Endodermal cell (in vitro differentiated cells): ENCODE data around the gene KHDRBS2. TPM values are rescaled to one million over a fixed set of nuclear protein-coding genes. Genes with fewer than 3 reads are reported as not detected.

Experiments used
- DNase-seq: peaks from one replicate; pipeline ENCODE4 v3.0.0-alpha.2; 2017
- H3K27ac ChIP-seq: 2 replicates; pipeline ENCODE4 v1.5.1; 2013; ENCODE audit warnings: mild to moderate bottlenecking, low read depth, low read length, moderate library complexity
- H3K27me3 ChIP-seq: 2 replicates; pipeline ENCODE4 v1.6.1; 2013; ENCODE audit warnings: mild to moderate bottlenecking, low read length, moderate library complexity; ENCODE audit not compliant: insufficient read depth, control insufficient read depth, poor library complexity, severe bottlenecking
- H3K36me3 ChIP-seq: 2 replicates; pipeline ENCODE4 v1.7.0; 2013; ENCODE audit warnings: mild to moderate bottlenecking, low read length, moderate library complexity; ENCODE audit not compliant: control insufficient read depth, insufficient read depth
- H3K4me1 ChIP-seq: one replicate; pipeline ENCODE4 v1.7.0; 2013; ENCODE audit warnings: low read length; ENCODE audit not compliant: control insufficient read depth, insufficient read depth
- H3K4me3 ChIP-seq: 2 replicates; pipeline ENCODE4 v1.5.1; 2013; ENCODE audit warnings: mild to moderate bottlenecking, low read length, moderate library complexity
- H3K9ac ChIP-seq: 2 replicates; pipeline ENCODE4 v1.6.1; 2013; ENCODE audit warnings: mild to moderate bottlenecking, low read length, moderate library complexity; ENCODE audit not compliant: poor library complexity, severe bottlenecking; ENCODE audit errors: extremely low read depth
- H3K9me3 ChIP-seq: 2 replicates; pipeline ENCODE4 v1.6.1; 2013; ENCODE audit warnings: mild to moderate bottlenecking, low read length, moderate library complexity; ENCODE audit not compliant: control insufficient read depth
- H3K27ac Mint-ChIP-seq: 2 replicates; pipeline ENCODE4 v1.8.0; 2020; ENCODE audit warnings: mixed read lengths
- H3K27me3 Mint-ChIP-seq: 2 replicates; pipeline ENCODE4 v1.8.0; 2021; ENCODE audit warnings: mild to moderate bottlenecking, mixed read lengths; ENCODE audit not compliant: insufficient read depth
- H3K36me3 Mint-ChIP-seq: 2 replicates; pipeline ENCODE4 v1.8.0; 2020; ENCODE audit warnings: low read depth, mixed read lengths
- H3K4me1 Mint-ChIP-seq: 2 replicates; pipeline ENCODE4 v1.8.0; 2020; ENCODE audit warnings: mixed read lengths
- H3K4me3 Mint-ChIP-seq: 2 replicates; pipeline ENCODE4 v1.8.0; 2020; ENCODE audit warnings: mild to moderate bottlenecking, moderate library complexity, mixed read lengths
- H3K9me3 Mint-ChIP-seq: 2 replicates; pipeline ENCODE4 v1.8.0; 2020; ENCODE audit warnings: mild to moderate bottlenecking, mixed read lengths
- WGBS, 2 experiments: methylation state at CpG; one replicate each; pipeline versions ENCODE4 v1.1.5 to v1.1.7; 2013; ENCODE audit warnings: missing lambda C conversion rate in 2 of 2, mixed read lengths in 1 of 2; ENCODE audit not compliant: insufficient coverage in 1 of 2, insufficient read length in 1 of 2; 5-methylcytosine and 5-hydroxymethylcytosine counted together
- total RNA-seq, 2 donors: library from RNA; stranded (reverse); fragmentation: NEBNext Ultra II Directional in 1 of 2; extraction: Animal tissue kit (Norgen Biotek cat#: 25700) in 1 of 2; gene quantifications; 2 replicates in 1 of 2; 3 replicates in 1 of 2; pipeline ENCODE4 v1.2.1, GENCODE V29; 2021
- TF ChIP-seq, protein P1 (sequence below): fragments of 200-600 bp; sonication (generic); conservative IDR thresholded peaks from 2 replicates; pipeline ENCODE4 v1.5.0; 2021; ENCODE audit warnings: antibody characterized with exemption, mild to moderate bottlenecking

Gene KHDRBS2
- total RNA-seq, 2 donors from 2014 or later, result 11.4 to 29.0 TPM

DNA sequence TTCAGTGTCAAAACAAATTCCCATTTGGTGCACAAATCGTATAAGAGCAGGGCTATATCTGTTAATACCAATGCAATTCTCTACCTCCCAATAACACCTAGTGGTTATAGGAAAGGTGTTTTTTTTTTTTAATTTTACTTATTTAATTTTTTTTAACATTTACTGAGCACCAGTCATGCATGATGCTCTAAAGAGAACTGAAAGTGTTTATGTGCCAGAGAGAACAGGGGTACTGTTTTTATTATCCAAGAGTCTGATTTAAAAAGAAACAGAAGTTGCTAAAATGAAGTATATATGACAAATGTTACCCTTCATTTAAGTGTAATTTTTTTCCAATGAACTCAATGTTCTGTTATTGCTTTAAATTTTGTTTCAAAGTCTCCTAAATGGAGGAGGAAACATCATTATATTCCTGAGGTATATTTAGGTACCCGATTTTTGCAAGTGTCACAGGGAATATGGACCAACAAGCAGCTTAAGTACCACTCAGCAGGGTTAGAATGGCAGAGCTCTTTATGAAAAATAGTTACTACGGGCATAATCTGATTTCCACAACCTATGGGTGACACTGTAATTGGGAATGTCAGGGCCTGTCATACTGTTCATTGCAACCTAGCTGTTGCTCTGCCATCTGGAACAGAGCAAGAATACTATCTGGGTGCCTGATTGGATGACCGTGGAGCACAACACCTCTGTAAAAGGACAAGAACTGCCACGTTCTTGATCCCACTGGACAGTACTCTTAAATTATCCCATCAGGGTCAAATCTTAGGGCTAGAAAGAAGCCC is 195.4 kb downstream of the KHDRBS2 start:
- H3K4me3 Mint-ChIP-seq, result no peak overlapping the region
- H3K27ac Mint-ChIP-seq, result no peak overlapping the region
- no peaks in the 10 kb centered on the region for H3K9me3 ChIP-seq
- no peaks in the 10 kb centered on the region for H3K36me3 ChIP-seq
- H3K4me1 Mint-ChIP-seq, result peaks cover 6% of the 10 kb centered on the region
- TF ChIP-seq, protein P1, sequence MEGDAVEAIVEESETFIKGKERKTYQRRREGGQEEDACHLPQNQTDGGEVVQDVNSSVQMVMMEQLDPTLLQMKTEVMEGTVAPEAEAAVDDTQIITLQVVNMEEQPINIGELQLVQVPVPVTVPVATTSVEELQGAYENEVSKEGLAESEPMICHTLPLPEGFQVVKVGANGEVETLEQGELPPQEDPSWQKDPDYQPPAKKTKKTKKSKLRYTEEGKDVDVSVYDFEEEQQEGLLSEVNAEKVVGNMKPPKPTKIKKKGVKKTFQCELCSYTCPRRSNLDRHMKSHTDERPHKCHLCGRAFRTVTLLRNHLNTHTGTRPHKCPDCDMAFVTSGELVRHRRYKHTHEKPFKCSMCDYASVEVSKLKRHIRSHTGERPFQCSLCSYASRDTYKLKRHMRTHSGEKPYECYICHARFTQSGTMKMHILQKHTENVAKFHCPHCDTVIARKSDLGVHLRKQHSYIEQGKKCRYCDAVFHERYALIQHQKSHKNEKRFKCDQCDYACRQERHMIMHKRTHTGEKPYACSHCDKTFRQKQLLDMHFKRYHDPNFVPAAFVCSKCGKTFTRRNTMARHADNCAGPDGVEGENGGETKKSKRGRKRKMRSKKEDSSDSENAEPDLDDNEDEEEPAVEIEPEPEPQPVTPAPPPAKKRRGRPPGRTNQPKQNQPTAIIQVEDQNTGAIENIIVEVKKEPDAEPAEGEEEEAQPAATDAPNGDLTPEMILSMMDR, result no peak
- 89 to 100% methylated on average over 4 to 5 of the region's 5 CpGs for WGBS, 2 experiments
- DNase-seq, result no peak
- H3K27me3 Mint-ChIP-seq, result no peaks in the 10 kb centered on the region
- H3K4me3 ChIP-seq, result no peak overlapping the region
- H3K9ac ChIP-seq, result no peak overlapping the region
- H3K27me3 ChIP-seq, result no peaks in the 10 kb centered on the region
- peaks cover 6% of the 10 kb centered on the region for H3K36me3 Mint-ChIP-seq
- H3K9me3 Mint-ChIP-seq, result peaks cover 3% of the 10 kb centered on the region
- H3K27ac ChIP-seq, result no peak overlapping the region
- no peaks in the 10 kb centered on the region for H3K4me1 ChIP-seq

GRCh38 chr6:62089781-62090180 is 196.2 kb downstream of the KHDRBS2 start:
- no peaks in the 10 kb centered on the region for H3K4me1 ChIP-seq
- no peaks in the 10 kb centered on the region for H3K27me3 ChIP-seq
- Mint-ChIP-seq H3K27ac (no peak overlapping the region), H3K36me3 (peaks cover 6% of the 10 kb centered on the region), H3K4me1 (peaks cover 8% of the 10 kb centered on the region), H3K27me3 (no peaks in the 10 kb centered on the region), H3K9me3 (peaks cover 3% of the 10 kb centered on the region), H3K4me3 (no peak overlapping the region)
- TF ChIP-seq, protein P1, result no peak
- no peaks in the 10 kb centered on the region for H3K9me3 ChIP-seq
- H3K27ac ChIP-seq, result no peak overlapping the region
- 91 to 100% methylated on average over 3 of the region's 3 CpGs for WGBS, 2 experiments
- no peak overlapping the region for H3K4me3 ChIP-seq
- no peak for DNase-seq
- no peaks in the 10 kb centered on the region for H3K36me3 ChIP-seq
- no peak overlapping the region for H3K9ac ChIP-seq

- H3K36me3 ChIP-seq, result no peaks in the 10 kb centered on the region
- Mint-ChIP-seq H3K4me3 (no peak overlapping the region), H3K27me3 (no peaks in the 10 kb centered on the region), H3K27ac (no peak overlapping the region), H3K9me3 (peaks cover 3% of the 10 kb centered on the region), H3K4me1 (peaks cover 8% of the 10 kb centered on the region), H3K36me3 (peaks cover 6% of the 10 kb centered on the region)
- H3K27me3 ChIP-seq, result no peaks in the 10 kb centered on the region
- TF ChIP-seq, protein P1, result no peak
- no peaks in the 10 kb centered on the region for H3K9me3 ChIP-seq
- no peak for DNase-seq
- H3K4me1 ChIP-seq, result no peaks in the 10 kb centered on the region
- H3K4me3 ChIP-seq, result no peak overlapping the region
- peak overlapping the region; percentile 50 for H3K27ac ChIP-seq
- no peak overlapping the region for H3K9ac ChIP-seq
- 33 to 69% methylated on average over 1 to 2 of the region's 2 CpGs for WGBS, 2 experiments
These were observed 200.0 kb downstream of the KHDRBS2 start for GRCh38 chr6:62086047-62086446.
